Lung (tissue), 12 donors: ENCODE results near the gene FOXD1. TPM values are rescaled to one million over a fixed set of nuclear protein-coding genes. Genes with fewer than 3 reads are reported as not detected.
A peak's percentile ranks its signal among the peaks of the same experiment; 100 is the strongest.
"Not testable (repeated sequence)": the region's sequence is repeated elsewhere in the genome, so short reads cannot be mapped to it uniquely, and the experiment has no call there.

Experiments
- ATAC-seq: fragments of 200-7000 bp; cut with Tn5 transposase; one replicate; pipeline ENCODE4 v1.9.1; 2020; ENCODE audit warnings: moderate number of reproducible peaks; ENCODE audit not compliant: insufficient read depth, low FRiP score
- DNase-seq, 3 donors: peaks; one replicate each; pipeline ENCODE4 v3.0.0-alpha.2; 2013 to 2017
- H3K27ac ChIP-seq, 2 donors: one replicate each; pipeline ENCODE4 v1.5.1; 2013; ENCODE audit warnings: mild to moderate bottlenecking in 2 of 2, moderate library complexity in 2 of 2, control low read depth in 1 of 2, inconsistent platforms in 1 of 2, low read depth in 1 of 2, low read length in 1 of 2
- H3K27me3 ChIP-seq, 3 donors: one replicate each; pipeline ENCODE4 v1.5.1; 2013; ENCODE audit warnings: low read length in 2 of 3; ENCODE audit not compliant: control insufficient read depth in 3 of 3, insufficient read depth in 3 of 3
- H3K36me3 ChIP-seq, 4 donors: one replicate each; pipeline ENCODE4 v1.5.1; 2013; ENCODE audit warnings: low read length in 4 of 4, mild to moderate bottlenecking in 1 of 4, moderate library complexity in 1 of 4; ENCODE audit not compliant: control insufficient read depth in 4 of 4, insufficient read depth in 4 of 4
- H3K4me1 ChIP-seq, 5 donors: one replicate each; pipeline ENCODE4 v1.5.1; 2013; ENCODE audit warnings: low read length in 5 of 5, mild to moderate bottlenecking in 2 of 5, moderate library complexity in 1 of 5; ENCODE audit not compliant: control insufficient read depth in 5 of 5, insufficient read depth in 5 of 5
- H3K4me3 ChIP-seq: one replicate; pipeline ENCODE4 v1.5.1; 2013; ENCODE audit warnings: mild to moderate bottlenecking, control low read depth, moderate library complexity
- H3K9ac ChIP-seq, 2 donors: one replicate each; pipeline ENCODE4 v1.5.1; 2013; ENCODE audit warnings: low read length in 2 of 2, control low read depth in 1 of 2; ENCODE audit not compliant: insufficient read depth in 1 of 2
- H3K9me3 ChIP-seq, 4 donors: one replicate each; pipeline ENCODE4 v1.5.1; 2013; ENCODE audit warnings: low read length in 3 of 4, mild to moderate bottlenecking in 1 of 4, moderate library complexity in 1 of 4; ENCODE audit not compliant: control insufficient read depth in 4 of 4, insufficient read depth in 3 of 4
- CTCF ChIP-seq: IDR thresholded peaks from 2 replicates; pipeline ENCODE4 v1.5.1; 2012; ENCODE audit warnings: mild to moderate bottlenecking; ENCODE audit errors: control extremely low read depth, extremely low read depth
- whole genome bisulfite sequencing, 2 donors: extraction: QIAGEN DNeasy Blood & Tissue Kit; methylation state at CpG; one replicate each; pipeline ENCODE4 v1.1.7; 2013; 5-methylcytosine and 5-hydroxymethylcytosine counted together
- polyA plus RNA-seq, 2 donors: library from polyadenylated mRNA; stranded (reverse); fragments of 200-250 nt; gene quantifications; one replicate each; pipeline ENCODE4 v1.2.1, GENCODE V29; 2013
- total RNA-seq, 2 donors: library from RNA; depleted of rRNA in 1 of 2; stranded (reverse); fragments of >200 nt in 1 of 2; gene quantifications; one replicate each; pipeline ENCODE4 v1.2.1, GENCODE V29; 2014 to 2021
- donor health status: control.
- donor health status: control.
- donor health status: Bipolar disorder and iron deficiency.
- donor health status: healthy.
- donor health status: DM: yes; HTN: yes; CAD: no.

FOXD1 gene
- total and polyA plus RNA-seq, 4 donors: 0.20 to 0.46 (median 0.29) TPM

- Histone ChIP-seq H3K4me1 (peaks cover 0 to 10% (median 5%) of the 10 kb centered on the region in 5 donors), H3K9ac (no peak overlapping the region), H3K27me3 (peaks cover 0 to 2% (median 0%) of the 10 kb centered on the region in 3 donors), H3K9me3 (no peaks in the 10 kb centered on the region), H3K4me3 (no peak overlapping the region), H3K27ac (no peak overlapping the region), H3K36me3 (no peaks in the 10 kb centered on the region)
- TF ChIP-seq CTCF: no peak
- ATAC-seq (no peak), DNase-seq (peak; percentile 78 to 92 (median 87))
- 50 to 63% methylated on average over 7 of the region's 7 CpGs for WGBS, 2 donors
Observed at GRCh38 chr5:73464016-73464745, 15.6 kb upstream of the FOXD1 start.

- no peaks in the 10 kb centered on the region for H3K36me3 ChIP-seq
- no peak for TF ChIP-seq CTCF
- no peak overlapping the region for H3K27ac ChIP-seq
- 74 to 82% methylated on average over 1 of the region's 1 CpG for WGBS, 2 donors
- H3K4me1 ChIP-seq: peaks cover 0 to 10% (median 3%) of the 10 kb centered on the region in 5 donors
- no peaks in the 10 kb centered on the region for H3K9me3 ChIP-seq
- no peak for DNase-seq
- peaks cover 0 to 17% (median 7%) of the 10 kb centered on the region in 3 donors for H3K27me3 ChIP-seq
- no peak overlapping the region for H3K9ac ChIP-seq
- H3K4me3 ChIP-seq: no peak overlapping the region
- no peak for ATAC-seq
Observed at GRCh38 chr5:73460133-73460532, 11.6 kb upstream of the FOXD1 start.

- no peak for TF ChIP-seq CTCF
- WGBS, 2 donors: 63 to 85% methylated on average over 1 of the region's 1 CpG
- ATAC-seq (no peak), DNase-seq (no peak)
- Histone ChIP-seq H3K4me3 (no peak overlapping the region), H3K9me3 (peaks cover 0 to under 1% (median 0%) of the 10 kb centered on the region in 4 donors), H3K9ac (no peak overlapping the region), H3K27ac (no peak overlapping the region), H3K36me3 (no peaks in the 10 kb centered on the region), H3K4me1 (peaks cover 0 to 6% (median 0%) of the 10 kb centered on the region in 5 donors), H3K27me3 (peaks cover under 1 to 21% (median 8%) of the 10 kb centered on the region in 3 donors)
Observed at GRCh38 chr5:73459366-73459765, 10.8 kb upstream of the FOXD1 start.

GRCh38 chr5:73456462-73456861, 7.9 kb upstream of the FOXD1 start:
- DNase-seq, H3K27ac ChIP-seq, H3K4me1 ChIP-seq, H3K9me3 ChIP-seq, H3K9ac ChIP-seq, H3K36me3 ChIP-seq, ATAC-seq, H3K4me3 ChIP-seq: not testable (repeated sequence)
- peaks cover 12 to 50% (median 36%) of the 10 kb centered on the region in 3 donors for H3K27me3 ChIP-seq
- 85 to 90% methylated on average over 1 of the region's 1 CpG for WGBS, 2 donors
